GM23338 (cell line): ENCODE data around the gene CDHR3. TPM values are rescaled to one million over a fixed set of nuclear protein-coding genes. Genes with fewer than 3 reads are reported as not detected.

Experiments used
- ATAC-seq: fragments of 200-7000 bp; cut with Tn5 transposase; 3 replicates; pipeline ENCODE4 v1.9.1; 2020
- DNase-seq: peaks from one replicate; pipeline ENCODE4 v3.0.0-alpha.2; 2015; ENCODE audit warnings: low spot score
- H2AFZ ChIP-seq: fragments of 200-600 bp; sonication (generic); 2 replicates; pipeline ENCODE4 v1.8.0; 2016; ENCODE audit warnings: antibody characterized with exemption, mild to moderate bottlenecking, moderate library complexity
- H3F3A ChIP-seq: fragments of 200-600 bp; sonication (generic); replicated peaks from 2 replicates; pipeline ENCODE4 v1.8.0; 2017; ENCODE audit warnings: antibody characterized with exemption, mixed run types, low read depth
- H3K27ac ChIP-seq: fragments of 200-600 bp; sonication (generic); 2 replicates; pipeline ENCODE4 v1.6.1; 2016; ENCODE audit warnings: low read depth
- H3K27me3 ChIP-seq: fragments of 200-600 bp; sonication (generic); 2 replicates; pipeline ENCODE4 v1.8.0; 2016; ENCODE audit warnings: mild to moderate bottlenecking, mixed run types, moderate library complexity; ENCODE audit not compliant: insufficient read depth
- H3K36me3 ChIP-seq: fragments of 200-600 bp; sonication (generic); 2 replicates; pipeline ENCODE4 v1.8.0; 2016; ENCODE audit warnings: mild to moderate bottlenecking; ENCODE audit not compliant: insufficient read depth
- H3K4me1 ChIP-seq: fragments of 200-600 bp; sonication (generic); 2 replicates; pipeline ENCODE4 v1.8.0; 2016; ENCODE audit warnings: mild to moderate bottlenecking, moderate library complexity; ENCODE audit not compliant: insufficient read depth
- H3K4me2 ChIP-seq: fragments of 200-600 bp; sonication (generic); 2 replicates; pipeline ENCODE4 v1.7.1; 2017; ENCODE audit warnings: mixed run types
- H3K4me3 ChIP-seq: fragments of 200-600 bp; sonication (generic); 2 replicates; pipeline ENCODE4 v1.6.1; 2016; ENCODE audit warnings: mixed run types
- H3K79me2 ChIP-seq: fragments of 200-600 bp; sonication (generic); replicated peaks from 2 replicates; pipeline ENCODE4 v1.8.0; 2017; ENCODE audit warnings: mild to moderate bottlenecking; ENCODE audit not compliant: insufficient read depth
- H3K9me2 ChIP-seq: fragments of 200-600 bp; sonication (generic); 2 replicates; pipeline ENCODE4 v1.8.0; 2017; ENCODE audit not compliant: insufficient read depth
- H4K20me1 ChIP-seq: fragments of 200-600 bp; sonication (generic); replicated peaks from 2 replicates; pipeline ENCODE4 v1.8.0; 2017; ENCODE audit warnings: mild to moderate bottlenecking; ENCODE audit not compliant: insufficient read depth
- H3K27ac Mint-ChIP-seq: 2 replicates; pipeline ENCODE4 v1.8.0; 2020; ENCODE audit warnings: inconsistent platforms, mild to moderate bottlenecking, moderate library complexity, mixed read lengths
- H3K27me3 Mint-ChIP-seq: 3 replicates; pipeline ENCODE4 v1.8.0; 2022; ENCODE audit warnings: low read depth, mild to moderate bottlenecking, moderate library complexity, mixed read lengths, inconsistent platforms; ENCODE audit not compliant: insufficient read depth, poor library complexity
- H3K36me3 Mint-ChIP-seq: 3 replicates; pipeline ENCODE4 v1.8.0; 2021; ENCODE audit warnings: low read depth, mild to moderate bottlenecking, inconsistent platforms, moderate library complexity, mixed read lengths
- H3K4me1 Mint-ChIP-seq: 3 replicates; pipeline ENCODE4 v1.8.0; 2020; ENCODE audit warnings: mild to moderate bottlenecking, inconsistent platforms, mixed read lengths
- H3K4me3 Mint-ChIP-seq: 3 replicates; pipeline ENCODE4 v1.8.0; 2021; ENCODE audit warnings: moderate library complexity, mild to moderate bottlenecking, inconsistent platforms, mixed read lengths
- H3K9me3 Mint-ChIP-seq: 3 replicates; pipeline ENCODE4 v1.8.0; 2020; ENCODE audit warnings: moderate library complexity, mild to moderate bottlenecking, inconsistent platforms, mixed read lengths
- EZH2 ChIP-seq: fragments of 200-600 bp; sonication (generic); IDR thresholded peaks from one replicate; pipeline ENCODE4 v1.8.0; 2017; ENCODE audit warnings: antibody characterized with exemption, mild to moderate bottlenecking, low read depth; ENCODE audit not compliant: unreplicated experiment
- NANOG ChIP-seq: IDR thresholded peaks from 2 replicates; pipeline ENCODE4 v1.6.1; 2016; ENCODE audit warnings: antibody characterized with exemption, borderline replicate concordance
- REST ChIP-seq: IDR thresholded peaks from one replicate; pipeline ENCODE4 v1.6.1; 2018; ENCODE audit warnings: antibody characterized with exemption; ENCODE audit not compliant: unreplicated experiment
- polyA plus RNA-seq: library from polyadenylated mRNA; unstranded; fragments of >200 nt; fragmentation: Nextera tagmentation; extraction: Ambion mirVana; gene quantifications from 2 replicates; pipeline ENCODE4 v1.2.1, GENCODE V29; 2016
- total RNA-seq: library from RNA; depleted of rRNA; stranded (reverse); fragments of >200 nt; shearing (Covaris generic); gene quantifications from 2 replicates; pipeline ENCODE4 v1.2.3, GENCODE V29; 2014
- TF ChIP-seq, protein P1 (sequence below): fragments of 250-450 bp; sonication (Bioruptor Pico); IDR thresholded peaks from 2 replicates; pipeline ENCODE4 v1.5.0; 2020; ENCODE audit warnings: mild to moderate bottlenecking, moderate library complexity

The CDHR3 gene
- total and polyA plus RNA-seq, 2 experiments from 2014 or later, result 5.1 to 12.2 TPM

- no peak for TF ChIP-seq REST
Measured at GRCh38 chr7:106023369-106024322, 60.6 kb downstream of the CDHR3 start (continued).

DNA sequence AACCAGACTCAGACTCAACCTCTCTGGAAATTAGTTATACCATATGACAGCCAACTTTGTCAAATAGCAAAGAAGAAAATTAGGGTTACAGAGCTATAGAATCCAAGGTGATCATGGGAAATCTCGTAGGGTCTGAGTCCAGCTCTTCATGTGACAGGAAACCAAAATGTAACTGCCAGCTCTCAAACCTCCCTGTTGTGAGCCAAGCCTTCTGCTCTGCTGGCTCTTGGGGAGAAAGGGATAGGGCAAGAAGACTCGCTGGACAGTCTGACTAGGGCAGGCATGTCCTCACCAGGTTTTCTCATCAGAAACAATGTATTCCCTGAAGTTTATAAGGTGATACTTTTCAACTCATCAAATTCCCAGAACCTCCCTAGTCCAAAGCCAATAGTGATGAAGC is 63.0 kb downstream of the CDHR3 start:
- peaks cover 26% of the 10 kb centered on the region for H3K4me1 ChIP-seq
- H3K27me3 ChIP-seq, result no peaks in the 10 kb centered on the region
- no peak overlapping the region for H3K27ac ChIP-seq
- no peaks in the 10 kb centered on the region for H3F3A ChIP-seq
- no peak for ATAC-seq
- Mint-ChIP-seq H3K36me3 (no peaks in the 10 kb centered on the region), H3K27me3 (peaks cover 8% of the 10 kb centered on the region), H3K4me1 (peaks cover 37% of the 10 kb centered on the region), H3K9me3 (no peaks in the 10 kb centered on the region), H3K27ac (no peak overlapping the region), H3K4me3 (no peak overlapping the region)
- no peak overlapping the region for H2AFZ ChIP-seq
- H3K4me2 ChIP-seq, result no peak overlapping the region
- no peaks in the 10 kb centered on the region for H3K36me3 ChIP-seq
- no peaks in the 10 kb centered on the region for H4K20me1 ChIP-seq
- TF ChIP-seq REST, result no peak
- no peak for TF ChIP-seq NANOG
- TF ChIP-seq EZH2, result no peak
- TF ChIP-seq, protein P1, sequence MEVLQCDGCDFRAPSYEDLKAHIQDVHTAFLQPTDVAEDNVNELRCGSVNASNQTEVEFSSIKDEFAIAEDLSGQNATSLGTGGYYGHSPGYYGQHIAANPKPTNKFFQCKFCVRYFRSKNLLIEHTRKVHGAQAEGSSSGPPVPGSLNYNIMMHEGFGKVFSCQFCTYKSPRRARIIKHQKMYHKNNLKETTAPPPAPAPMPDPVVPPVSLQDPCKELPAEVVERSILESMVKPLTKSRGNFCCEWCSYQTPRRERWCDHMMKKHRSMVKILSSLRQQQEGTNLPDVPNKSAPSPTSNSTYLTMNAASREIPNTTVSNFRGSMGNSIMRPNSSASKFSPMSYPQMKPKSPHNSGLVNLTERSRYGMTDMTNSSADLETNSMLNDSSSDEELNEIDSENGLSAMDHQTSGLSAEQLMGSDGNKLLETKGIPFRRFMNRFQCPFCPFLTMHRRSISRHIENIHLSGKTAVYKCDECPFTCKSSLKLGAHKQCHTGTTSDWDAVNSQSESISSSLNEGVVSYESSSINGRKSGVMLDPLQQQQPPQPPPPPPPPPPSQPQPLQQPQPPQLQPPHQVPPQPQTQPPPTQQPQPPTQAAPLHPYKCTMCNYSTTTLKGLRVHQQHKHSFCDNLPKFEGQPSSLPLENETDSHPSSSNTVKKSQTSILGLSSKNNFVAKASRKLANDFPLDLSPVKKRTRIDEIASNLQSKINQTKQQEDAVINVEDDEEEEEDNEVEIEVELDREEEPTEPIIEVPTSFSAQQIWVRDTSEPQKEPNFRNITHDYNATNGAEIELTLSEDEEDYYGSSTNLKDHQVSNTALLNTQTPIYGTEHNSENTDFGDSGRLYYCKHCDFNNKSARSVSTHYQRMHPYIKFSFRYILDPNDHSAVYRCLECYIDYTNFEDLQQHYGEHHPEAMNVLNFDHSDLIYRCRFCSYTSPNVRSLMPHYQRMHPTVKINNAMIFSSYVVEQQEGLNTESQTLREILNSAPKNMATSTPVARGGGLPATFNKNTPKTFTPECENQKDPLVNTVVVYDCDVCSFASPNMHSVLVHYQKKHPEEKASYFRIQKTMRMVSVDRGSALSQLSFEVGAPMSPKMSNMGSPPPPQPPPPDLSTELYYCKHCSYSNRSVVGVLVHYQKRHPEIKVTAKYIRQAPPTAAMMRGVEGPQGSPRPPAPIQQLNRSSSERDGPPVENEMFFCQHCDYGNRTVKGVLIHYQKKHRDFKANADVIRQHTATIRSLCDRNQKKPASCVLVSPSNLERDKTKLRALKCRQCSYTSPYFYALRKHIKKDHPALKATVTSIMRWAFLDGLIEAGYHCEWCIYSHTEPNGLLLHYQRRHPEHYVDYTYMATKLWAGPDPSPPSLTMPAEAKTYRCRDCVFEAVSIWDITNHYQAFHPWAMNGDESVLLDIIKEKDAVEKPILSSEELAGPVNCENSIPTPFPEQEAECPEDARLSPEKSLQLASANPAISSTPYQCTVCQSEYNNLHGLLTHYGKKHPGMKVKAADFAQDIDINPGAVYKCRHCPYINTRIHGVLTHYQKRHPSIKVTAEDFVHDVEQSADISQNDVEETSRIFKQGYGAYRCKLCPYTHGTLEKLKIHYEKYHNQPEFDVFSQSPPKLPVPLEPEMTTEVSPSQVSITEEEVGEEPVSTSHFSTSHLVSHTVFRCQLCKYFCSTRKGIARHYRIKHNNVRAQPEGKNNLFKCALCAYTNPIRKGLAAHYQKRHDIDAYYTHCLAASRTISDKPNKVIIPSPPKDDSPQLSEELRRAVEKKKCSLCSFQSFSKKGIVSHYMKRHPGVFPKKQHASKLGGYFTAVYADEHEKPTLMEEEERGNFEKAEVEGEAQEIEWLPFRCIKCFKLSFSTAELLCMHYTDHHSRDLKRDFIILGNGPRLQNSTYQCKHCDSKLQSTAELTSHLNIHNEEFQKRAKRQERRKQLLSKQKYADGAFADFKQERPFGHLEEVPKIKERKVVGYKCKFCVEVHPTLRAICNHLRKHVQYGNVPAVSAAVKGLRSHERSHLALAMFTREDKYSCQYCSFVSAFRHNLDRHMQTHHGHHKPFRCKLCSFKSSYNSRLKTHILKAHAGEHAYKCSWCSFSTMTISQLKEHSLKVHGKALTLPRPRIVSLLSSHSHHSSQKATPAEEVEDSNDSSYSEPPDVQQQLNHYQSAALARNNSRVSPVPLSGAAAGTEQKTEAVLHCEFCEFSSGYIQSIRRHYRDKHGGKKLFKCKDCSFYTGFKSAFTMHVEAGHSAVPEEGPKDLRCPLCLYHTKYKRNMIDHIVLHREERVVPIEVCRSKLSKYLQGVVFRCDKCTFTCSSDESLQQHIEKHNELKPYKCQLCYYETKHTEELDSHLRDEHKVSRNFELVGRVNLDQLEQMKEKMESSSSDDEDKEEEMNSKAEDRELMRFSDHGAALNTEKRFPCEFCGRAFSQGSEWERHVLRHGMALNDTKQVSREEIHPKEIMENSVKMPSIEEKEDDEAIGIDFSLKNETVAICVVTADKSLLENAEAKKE (CRISPR knock-in tag), result no peak
- peaks cover 20% of the 10 kb centered on the region for H3K9me2 ChIP-seq
- no peaks in the 10 kb centered on the region for H3K79me2 ChIP-seq
- no peak overlapping the region for H3K4me3 ChIP-seq
- no peak for DNase-seq
